K562 (cell line): ENCODE results near the gene XPC. TPM values are rescaled to one million over a fixed set of nuclear protein-coding genes. Genes with fewer than 3 reads are reported as not detected.

ENCODE experiments used
- ATAC-seq: fragments of 200-7000 bp; cut with Tn5 transposase; 3 replicates; pipeline ENCODE4 v1.9.1; 2020; ENCODE audit warnings: moderate library complexity
- BruUV-seq: library from RNA; stranded (reverse); fragments of 400-500 nt; replicated peaks from 2 replicates; lab custom pipeline; 2021; lab: Mats Ljungman, UMichigan
- CTCF ChIA-PET: fragments of 300-600 bp; formaldehyde crosslinking; extraction: SDS; loops from one replicate; lab custom pipeline; 2021; ENCODE audit warnings: low intra/inter-chr PET ratio; lab: Yijun Ruan, JAX
- POLR2A ChIA-PET: fragments of 300-600, 350-650 bp; sonication (Branson Sonifier 250); formaldehyde crosslinking; extraction: SDS; loops from one replicate; lab custom pipeline; 2021; ENCODE audit warnings: antibody characterized with exemption, inconsistent platforms; lab: Yijun Ruan, JAX
- DNase-seq, 4 experiments: peaks; one replicate each; pipeline versions ENCODE4 v3.0.0 to v3.0.0-alpha.2; 2011 to 2018; ENCODE audit warnings: low spot score in 3 of 4, mixed read lengths in 3 of 4; ENCODE audit errors: extremely low read depth in 1 of 4
- FAIRE-seq: peaks from 2 replicates; lab custom pipeline; 2011; peaks lifted over from hg19 to GRCh38; lab: Jason Lieb, UNC
- H2AFZ ChIP-seq: 2 replicates; pipeline ENCODE4 v1.6.0; 2011; ENCODE audit warnings: low read depth, low read length, control low read depth, inconsistent platforms
- H3K27ac ChIP-seq: fragments of 200-600 bp; 3 replicates; pipeline ENCODE4 v1.8.0; 2011; ENCODE audit warnings: low read depth, mild to moderate bottlenecking, control low read depth, inconsistent platforms, low read length, moderate library complexity, mixed read lengths; ENCODE audit errors: extremely low read depth
- H3K27me3 ChIP-seq, 2 experiments: fragments of 300-600 bp in 1 of 2; 2 replicates in 1 of 2; 3 replicates in 1 of 2; pipeline versions ENCODE4 v1.6.0 to v1.8.0; 2011; ENCODE audit warnings: inconsistent platforms in 2 of 2, low read length in 2 of 2, mild to moderate bottlenecking in 1 of 2, mixed read lengths in 1 of 2, moderate library complexity in 1 of 2; ENCODE audit not compliant: control insufficient read depth in 2 of 2, insufficient read depth in 2 of 2
- H3K36me3 ChIP-seq: fragments of 300-600 bp; 3 replicates; pipeline ENCODE4 v1.8.0; 2011; ENCODE audit warnings: mild to moderate bottlenecking, low read length, inconsistent platforms; ENCODE audit not compliant: control insufficient read depth, insufficient read depth
- H3K4me1 ChIP-seq, 2 experiments: fragments of 200-600 bp in 1 of 2; replicated peaks in 1 of 2; 2 replicates in 1 of 2; 3 replicates in 1 of 2; pipeline versions ENCODE4 v1.5.1 to v1.8.0; 2011; ENCODE audit warnings: inconsistent platforms in 2 of 2, low read length in 2 of 2, mild to moderate bottlenecking in 1 of 2, mixed read lengths in 1 of 2, moderate library complexity in 1 of 2; ENCODE audit not compliant: control insufficient read depth in 2 of 2, insufficient read depth in 2 of 2
- H3K4me2 ChIP-seq: 2 replicates; pipeline ENCODE4 v1.6.1; 2011; ENCODE audit warnings: low read length, control low read depth, inconsistent platforms, mixed read lengths; ENCODE audit not compliant: insufficient read depth
- H3K4me3 ChIP-seq: fragments of 200-600 bp; sonication (generic), shearing (Covaris generic); 2 replicates; pipeline ENCODE4 v1.5.1; 2016; ENCODE audit warnings: control low read depth, inconsistent platforms
- H3K79me2 ChIP-seq: fragments of 200-600 bp; 3 replicates; pipeline ENCODE4 v1.8.0; 2011; ENCODE audit warnings: low read length, inconsistent platforms; ENCODE audit not compliant: control insufficient read depth, insufficient read depth
- H3K9ac ChIP-seq, 2 experiments: 2 replicates each; pipeline versions ENCODE4 v1.6.0 to v1.6.1; 2011; ENCODE audit warnings: low read depth in 2 of 2, low read length in 2 of 2, control low read depth in 1 of 2, inconsistent platforms in 1 of 2, mild to moderate bottlenecking in 1 of 2, mixed read lengths in 1 of 2; ENCODE audit not compliant: insufficient read depth in 1 of 2
- H3K9me1 ChIP-seq: one replicate; pipeline ENCODE4 v1.6.0; 2011; ENCODE audit warnings: inconsistent platforms, mild to moderate bottlenecking, low read length, moderate library complexity; ENCODE audit not compliant: control insufficient read depth, insufficient read depth
- H3K9me3 ChIP-seq: replicated peaks from 2 replicates; pipeline ENCODE4 v1.5.1; 2011; ENCODE audit warnings: low read depth, low read length, inconsistent platforms; ENCODE audit not compliant: control insufficient read depth, insufficient read depth
- H4K20me1 ChIP-seq: replicated peaks from 2 replicates; pipeline ENCODE4 v1.6.1; 2011; ENCODE audit warnings: low read length, inconsistent platforms, mixed read lengths; ENCODE audit not compliant: control insufficient read depth, insufficient read depth
- MYNN ChIP-seq, 2 experiments: sonication (generic); formaldehyde crosslinking in 1 of 2; IDR thresholded peaks; 2 replicates each; pipeline versions ENCODE4 v1.5.0 to v1.6.1; 2016 to 2020; ENCODE audit warnings: antibody characterized with exemption in 1 of 2, missing genetic modification reagents in 1 of 2
- NONO ChIP-seq, 2 experiments: fragments of 200-400 bp in 1 of 2; fragments of 450-650 bp in 1 of 2; formaldehyde crosslinking in 1 of 2; IDR thresholded peaks; 2 replicates each; pipeline ENCODE4 v1.6.1; 2017; ENCODE audit warnings: low read depth in 2 of 2, mild to moderate bottlenecking in 2 of 2, moderate library complexity in 2 of 2, low read length in 1 of 2
- PCBP1 ChIP-seq: fragments of 200-400 bp; formaldehyde crosslinking; IDR thresholded peaks from 2 replicates; pipeline ENCODE4 v1.6.1; 2018; ENCODE audit warnings: mild to moderate bottlenecking, low read depth, low read length; ENCODE audit not compliant: poor library complexity, severe bottlenecking
- SMAD2 ChIP-seq: fragments of 150-350 bp; IDR thresholded peaks from 2 replicates; pipeline ENCODE4 v1.6.1; 2014; ENCODE audit warnings: low read depth, mild to moderate bottlenecking, low read length
- ZNF274 ChIP-seq: IDR thresholded peaks from 2 replicates; pipeline ENCODE4 v1.6.1; 2011; ENCODE audit warnings: low read depth, mild to moderate bottlenecking, low read length, moderate library complexity, borderline replicate concordance
- ZNF316 ChIP-seq: fragments of 450-650 bp; IDR thresholded peaks from 2 replicates; pipeline ENCODE4 v1.6.1; 2016
- WGBS: fragments of 100-300 bp; shearing (Covaris generic); methylation state at CpG from one replicate; pipeline ENCODE4 v1.1.6; 2016; ENCODE audit warnings: low coverage, mixed read lengths; ENCODE audit not compliant: insufficient coverage; ENCODE audit errors: missing lambda C conversion rate; 5-methylcytosine and 5-hydroxymethylcytosine counted together
- in situ Hi-C: fragments of 300-500 bp; cut with MboI; formaldehyde crosslinking; loops from 4 replicates; pipeline ENCODE4 v1.15.0; 2018; ENCODE audit warnings: inconsistent platforms, mixed read lengths
- intact Hi-C: fragments of 100-400 bp; cut with micrococcal nuclease; formaldehyde crosslinking; loops from 2 replicates; pipeline ENCODE4 v1.14.2; 2022
- polyA plus RNA-seq, 8 experiments: library from polyadenylated mRNA; depleted of rRNA in 4 of 8; stranded (reverse) in 5 of 8; unstranded in 3 of 8; fragments of >200 nt; fragmentation: Nextera tagmentation in 2 of 8; fragmentation: Illumina TruSeq in 1 of 8; extraction: Ambion mirVana in 2 of 8; extraction: Trizol in 1 of 8; gene quantifications; 2 replicates each; pipeline versions ENCODE4 v1.2.1 to v1.2.3, GENCODE V29; 2011 to 2014; ENCODE audit warnings: inconsistent platforms in 1 of 8, missing spikeins in 1 of 8
- total RNA-seq, 7 experiments: library from RNA; depleted of rRNA in 6 of 7; stranded (reverse); fragments of >200 nt in 6 of 7; fragmentation: Illumina TruSeq in 2 of 7; extraction: Trizol in 2 of 7; gene quantifications; 2 replicates each; pipeline versions ENCODE4 v1.2.1 to v1.2.3, GENCODE V29; 2011 to 2021; ENCODE audit warnings: low replicate concordance in 1 of 7
- TF ChIP-seq, protein P1 (sequence below): fragments of 250-450 bp; sonication (Bioruptor Pico); IDR thresholded peaks from 2 replicates; pipeline ENCODE4 v1.4.0; 2020; ENCODE audit warnings: borderline replicate concordance
- TF ChIP-seq, protein P2 (sequence below): fragments of 200-800 bp; sonication (Bioruptor generic); IDR thresholded peaks from 2 replicates; pipeline ENCODE4 v1.6.1; 2017; ENCODE audit warnings: missing genetic modification characterization, missing compliant biosample characterization
- TF ChIP-seq, protein P3 (sequence below): fragments of 250-450 bp; sonication (Bioruptor Pico); IDR thresholded peaks from 2 replicates; pipeline ENCODE4 v1.8.0; 2021; ENCODE audit warnings: moderate library complexity, mild to moderate bottlenecking, inconsistent platforms
- TF ChIP-seq, protein P4 (sequence below): fragments of 450-650 bp; IDR thresholded peaks from 2 replicates; pipeline ENCODE4 v1.6.1; 2014; ENCODE audit warnings: low read depth, mild to moderate bottlenecking, moderate library complexity, borderline replicate concordance

Gene XPC
- total and polyA plus RNA-seq, 9 of the 15 experiments (the other 6 are each of a cell fraction or from before 2014, with no cell fraction given), result 3.8 to 54.7 (median 41.3) TPM

DNA sequence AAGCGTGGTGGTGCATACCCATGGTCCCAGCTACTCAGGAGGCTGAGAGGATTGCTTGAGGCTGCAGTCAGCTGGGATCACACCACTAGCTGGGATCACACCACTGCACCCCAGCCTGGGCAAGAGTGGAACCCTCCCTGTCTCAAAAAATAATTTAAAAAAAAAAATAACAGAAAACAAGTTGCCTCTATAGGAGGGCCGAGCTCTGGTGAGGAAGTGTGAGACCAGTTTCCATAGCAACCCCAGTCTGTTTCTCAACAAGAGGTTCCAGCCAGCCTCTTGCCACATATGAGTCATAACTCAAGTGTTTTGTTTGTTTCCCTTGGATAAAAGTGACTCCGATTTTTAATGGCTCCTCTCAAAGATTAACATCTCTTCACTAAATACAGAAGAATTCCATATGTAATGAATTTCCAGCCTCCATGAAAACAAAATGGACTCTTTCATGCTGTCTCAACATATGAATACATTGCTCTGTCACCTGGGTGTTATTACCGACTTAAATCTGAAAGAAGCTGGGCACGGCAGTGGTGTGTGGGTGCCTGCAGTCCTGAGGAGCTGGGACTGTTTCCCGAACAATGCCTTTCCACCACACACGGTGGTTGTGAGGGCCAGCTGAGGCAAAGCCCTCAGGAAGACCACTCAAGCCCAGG lies 33.9 kb downstream of the XPC start:
- CTCF ChIA-PET, result interaction anchor here (1.3 kb wide), 1 partner anchor 59 kb away, joined by 4 read pairs; no protein-coding TSS in a partner anchor
- no TSS peak for BruUV-seq
- in situ Hi-C loops, result no loop called here
- WGBS, result 34% methylated on average over 7 of the region's 7 CpGs
- Histone ChIP-seq H3K36me3 (peaks cover 72% of the 10 kb centered on the region; the same call in 2 of the 3 replicates), H3K27me3 (no peaks in the 10 kb centered on the region), H3K27ac (peak overlapping the region; percentile 67; the same call in 2 of the 3 replicates), H3K4me1 (peaks cover 13 to 14% of the 10 kb centered on the region in 2 experiments), H2AFZ (no peak overlapping the region), H3K9me1 (no peaks in the 10 kb centered on the region), H4K20me1 (no peaks in the 10 kb centered on the region), H3K9ac (peak overlapping the region; percentile 15 to 79; a peak in 3 of 4 replicates), H3K4me3 (no peak overlapping the region), H3K9me3 (no peaks in the 10 kb centered on the region), H3K79me2 (no peaks in the 10 kb centered on the region), H3K4me2 (no peak overlapping the region)
- POLR2A ChIA-PET, result interaction anchor here (0.7 to 3.6 kb wide), 10 partner anchors 9 to 240 kb away, joined by 3 to 18 read pairs (median 5); partner anchors contain the start of genes CHCHD4, LSM3, TMEM43 and XPC
- ATAC-seq (peak; percentile 85), FAIRE-seq (peak; percentile 94), DNase-seq (peak; percentile 85 to 87 (median 86))
- intact Hi-C loops, result no loop called here
- TF ChIP-seq ZNF316 (no peak), SMAD2 (no peak), NONO (IDR thresholded peaks at IDR 0.05; ENCODE audit: low read depth in 2 of 2, low read length in 1 of 2) (no peak), ZNF274 (no peak), PCBP1 (no peak), MYNN (IDR thresholded peaks at IDR 0.05) (peak; percentile 44; the same call in 1 of the 2 replicates), MYNN (CRISPR knock-in tag; IDR thresholded peaks at IDR 0.05) (no peak)
- TF ChIP-seq, protein P1, sequence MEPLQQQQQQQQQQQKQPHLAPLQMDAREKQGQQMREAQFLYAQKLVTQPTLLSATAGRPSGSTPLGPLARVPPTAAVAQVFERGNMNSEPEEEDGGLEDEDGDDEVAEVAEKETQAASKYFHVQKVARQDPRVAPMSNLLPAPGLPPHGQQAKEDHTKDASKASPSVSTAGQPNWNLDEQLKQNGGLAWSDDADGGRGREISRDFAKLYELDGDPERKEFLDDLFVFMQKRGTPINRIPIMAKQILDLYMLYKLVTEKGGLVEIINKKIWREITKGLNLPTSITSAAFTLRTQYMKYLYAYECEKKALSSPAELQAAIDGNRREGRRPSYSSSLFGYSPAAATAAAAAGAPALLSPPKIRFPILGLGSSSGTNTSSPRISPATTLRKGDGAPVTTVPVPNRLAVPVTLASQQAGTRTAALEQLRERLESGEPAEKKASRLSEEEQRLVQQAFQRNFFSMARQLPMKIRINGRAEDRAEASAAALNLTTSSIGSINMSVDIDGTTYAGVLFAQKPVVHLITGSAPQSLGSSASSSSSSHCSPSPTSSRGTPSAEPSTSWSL, result no peak
- TF ChIP-seq, protein P2, sequence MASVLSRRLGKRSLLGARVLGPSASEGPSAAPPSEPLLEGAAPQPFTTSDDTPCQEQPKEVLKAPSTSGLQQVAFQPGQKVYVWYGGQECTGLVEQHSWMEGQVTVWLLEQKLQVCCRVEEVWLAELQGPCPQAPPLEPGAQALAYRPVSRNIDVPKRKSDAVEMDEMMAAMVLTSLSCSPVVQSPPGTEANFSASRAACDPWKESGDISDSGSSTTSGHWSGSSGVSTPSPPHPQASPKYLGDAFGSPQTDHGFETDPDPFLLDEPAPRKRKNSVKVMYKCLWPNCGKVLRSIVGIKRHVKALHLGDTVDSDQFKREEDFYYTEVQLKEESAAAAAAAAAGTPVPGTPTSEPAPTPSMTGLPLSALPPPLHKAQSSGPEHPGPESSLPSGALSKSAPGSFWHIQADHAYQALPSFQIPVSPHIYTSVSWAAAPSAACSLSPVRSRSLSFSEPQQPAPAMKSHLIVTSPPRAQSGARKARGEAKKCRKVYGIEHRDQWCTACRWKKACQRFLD (CRISPR knock-in tag), result no peak; the same call in 1 of the 2 replicates
- TF ChIP-seq, protein P3, sequence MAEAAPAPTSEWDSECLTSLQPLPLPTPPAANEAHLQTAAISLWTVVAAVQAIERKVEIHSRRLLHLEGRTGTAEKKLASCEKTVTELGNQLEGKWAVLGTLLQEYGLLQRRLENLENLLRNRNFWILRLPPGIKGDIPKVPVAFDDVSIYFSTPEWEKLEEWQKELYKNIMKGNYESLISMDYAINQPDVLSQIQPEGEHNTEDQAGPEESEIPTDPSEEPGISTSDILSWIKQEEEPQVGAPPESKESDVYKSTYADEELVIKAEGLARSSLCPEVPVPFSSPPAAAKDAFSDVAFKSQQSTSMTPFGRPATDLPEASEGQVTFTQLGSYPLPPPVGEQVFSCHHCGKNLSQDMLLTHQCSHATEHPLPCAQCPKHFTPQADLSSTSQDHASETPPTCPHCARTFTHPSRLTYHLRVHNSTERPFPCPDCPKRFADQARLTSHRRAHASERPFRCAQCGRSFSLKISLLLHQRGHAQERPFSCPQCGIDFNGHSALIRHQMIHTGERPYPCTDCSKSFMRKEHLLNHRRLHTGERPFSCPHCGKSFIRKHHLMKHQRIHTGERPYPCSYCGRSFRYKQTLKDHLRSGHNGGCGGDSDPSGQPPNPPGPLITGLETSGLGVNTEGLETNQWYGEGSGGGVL (CRISPR knock-in tag), result no peak
- TF ChIP-seq, protein P4, sequence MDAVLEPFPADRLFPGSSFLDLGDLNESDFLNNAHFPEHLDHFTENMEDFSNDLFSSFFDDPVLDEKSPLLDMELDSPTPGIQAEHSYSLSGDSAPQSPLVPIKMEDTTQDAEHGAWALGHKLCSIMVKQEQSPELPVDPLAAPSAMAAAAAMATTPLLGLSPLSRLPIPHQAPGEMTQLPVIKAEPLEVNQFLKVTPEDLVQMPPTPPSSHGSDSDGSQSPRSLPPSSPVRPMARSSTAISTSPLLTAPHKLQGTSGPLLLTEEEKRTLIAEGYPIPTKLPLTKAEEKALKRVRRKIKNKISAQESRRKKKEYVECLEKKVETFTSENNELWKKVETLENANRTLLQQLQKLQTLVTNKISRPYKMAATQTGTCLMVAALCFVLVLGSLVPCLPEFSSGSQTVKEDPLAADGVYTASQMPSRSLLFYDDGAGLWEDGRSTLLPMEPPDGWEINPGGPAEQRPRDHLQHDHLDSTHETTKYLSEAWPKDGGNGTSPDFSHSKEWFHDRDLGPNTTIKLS, result no peak
